HCT116 (cell line): ENCODE results near the gene LPIN1. TPM values are rescaled to one million over a fixed set of nuclear protein-coding genes. Genes with fewer than 3 reads are reported as not detected.

Experiments used
- ATAC-seq: fragments of 200-7000 bp; cut with Tn5 transposase; 2 replicates; pipeline ENCODE4 v1.9.1; 2020; ENCODE audit warnings: mild to moderate bottlenecking, moderate library complexity
- BruUV-seq: library from RNA; stranded (reverse); fragments of 400-500 nt; replicated peaks from 2 replicates; lab custom pipeline; 2021; lab: Mats Ljungman, UMichigan
- CTCF ChIA-PET: fragments of 300-600 bp; sonication (Branson Sonifier 250); formaldehyde crosslinking; loops from one replicate; lab custom pipeline; 2021; ENCODE audit warnings: antibody characterized with exemption; lab: Charles Lee
- POLR2A ChIA-PET: fragments of 300-600, 350-600 bp; sonication (Branson Sonifier 250); formaldehyde crosslinking; loops from one replicate; lab custom pipeline; 2021; ENCODE audit warnings: antibody characterized with exemption; lab: Charles Lee
- RAD21 ChIA-PET, 2 experiments: fragments of 300-600 bp; sonication (Branson Sonifier 250); formaldehyde crosslinking; loops; one replicate each; lab custom pipeline; 2023; ENCODE audit warnings: low total read pairs in 2 of 2; ENCODE audit not compliant: uncharacterized antibody in 2 of 2, unreplicated experiment in 2 of 2, low non-redundant PET in 1 of 2; lab: Charles Lee
- DNase-seq: peaks from one replicate; pipeline ENCODE4 v3.0.0-alpha.2; 2010; ENCODE audit warnings: low read depth, low spot score
- H2AFZ ChIP-seq: fragments of 200-600 bp; shearing (Covaris generic), sonication (generic); 2 replicates; pipeline ENCODE4 v1.6.1; 2017; ENCODE audit warnings: low read depth, mixed run types, mixed read lengths, antibody characterized with exemption, low read length; ENCODE audit not compliant: poor library complexity, severe bottlenecking
- H3K27ac ChIP-seq: 2 replicates; pipeline ENCODE4 v1.5.1; 2012; ENCODE audit warnings: low read depth, low read length
- H3K27me3 ChIP-seq: fragments of 200-600 bp; sonication (generic); 2 replicates; pipeline ENCODE4 v1.6.1; 2016; ENCODE audit warnings: mixed run types, low read length, mixed read lengths; ENCODE audit not compliant: insufficient read depth
- H3K36me3 ChIP-seq, 2 experiments: fragments of 200-500 bp in 1 of 2; fragments of 200-600 bp in 1 of 2; sonication (Bioruptor generic) in 1 of 2; sonication (generic) in 1 of 2; 2 replicates each; pipeline versions ENCODE4 v1.5.1 to v1.6.1; 2014 to 2016; ENCODE audit warnings: low read length in 2 of 2, inconsistent platforms in 1 of 2, mixed read lengths in 1 of 2, mixed run types in 1 of 2; ENCODE audit not compliant: insufficient read depth in 2 of 2, control insufficient read depth in 1 of 2
- H3K4me1 ChIP-seq, 2 experiments: fragments of 200-600 bp in 1 of 2; sonication (generic) in 1 of 2; 2 replicates each; pipeline versions ENCODE4 v1.5.1 to v1.6.1; 2012 to 2017; ENCODE audit warnings: low read length in 2 of 2, inconsistent platforms in 1 of 2, mild to moderate bottlenecking in 1 of 2, mixed read lengths in 1 of 2, mixed run types in 1 of 2, moderate library complexity in 1 of 2; ENCODE audit not compliant: insufficient read depth in 2 of 2, control insufficient read depth in 1 of 2
- H3K4me2 ChIP-seq: fragments of 200-600 bp; sonication (generic); 2 replicates; pipeline ENCODE4 v1.6.1; 2017; ENCODE audit warnings: mixed run types, low read length, mixed read lengths
- H3K4me3 ChIP-seq, 2 experiments: fragments of 200-600 bp in 1 of 2; sonication (generic) in 1 of 2; replicated peaks in 1 of 2; 2 replicates each; pipeline ENCODE4 v1.5.1; 2011 to 2016; ENCODE audit warnings: low read length in 2 of 2, control low read depth in 1 of 2, low read depth in 1 of 2, mild to moderate bottlenecking in 1 of 2, mixed read lengths in 1 of 2, mixed run types in 1 of 2
- H3K79me2 ChIP-seq: fragments of 200-600 bp; sonication (generic); 2 replicates; pipeline ENCODE4 v1.6.1; 2017; ENCODE audit warnings: mild to moderate bottlenecking, mixed run types, low read length, moderate library complexity, mixed read lengths; ENCODE audit not compliant: insufficient read depth
- H3K9ac ChIP-seq: fragments of 200-600 bp; sonication (generic); 2 replicates; pipeline ENCODE4 v1.6.1; 2016; ENCODE audit warnings: low read length, mixed read lengths
- H3K9me2 ChIP-seq: fragments of 200-600 bp; sonication (generic), shearing (Covaris generic); 2 replicates; pipeline ENCODE4 v1.6.1; 2017; ENCODE audit warnings: mixed run types, mild to moderate bottlenecking, moderate library complexity; ENCODE audit not compliant: insufficient read depth
- H3K9me3 ChIP-seq, 2 experiments: fragments of 200-500 bp in 1 of 2; fragments of 200-600 bp in 1 of 2; sonication (Bioruptor generic) in 1 of 2; sonication (generic) in 1 of 2; 2 replicates each; pipeline ENCODE4 v1.6.1; 2014 to 2017; ENCODE audit warnings: low read length in 2 of 2, mixed read lengths in 2 of 2, inconsistent platforms in 1 of 2, low read depth in 1 of 2, mild to moderate bottlenecking in 1 of 2, mixed run types in 1 of 2, moderate library complexity in 1 of 2; ENCODE audit not compliant: control insufficient read depth in 1 of 2, insufficient read depth in 1 of 2
- H4K20me1 ChIP-seq: fragments of 200-600 bp; sonication (generic), shearing (Covaris generic); 2 replicates; pipeline ENCODE4 v1.6.1; 2017; ENCODE audit warnings: mixed run types, mild to moderate bottlenecking, moderate library complexity; ENCODE audit not compliant: insufficient read depth
- ATF3 ChIP-seq: IDR thresholded peaks from 2 replicates; pipeline ENCODE4 v1.6.1; 2012
- CBX3 ChIP-seq: IDR thresholded peaks from 2 replicates; pipeline ENCODE4 v1.6.1; 2012; ENCODE audit warnings: low read depth
- CEBPB ChIP-seq: IDR thresholded peaks from 2 replicates; pipeline ENCODE4 v1.6.1; 2012; ENCODE audit warnings: low read depth
- CTCF ChIP-seq, 3 experiments: fragments of 200-600 bp in 1 of 3; sonication (generic) in 1 of 3; IDR thresholded peaks in 2 of 3; conservative IDR thresholded peaks in 1 of 3; 2 replicates each; pipeline ENCODE4 v1.5.1; 2012 to 2017; ENCODE audit warnings: low read depth in 2 of 3, low read length in 2 of 3, antibody characterized with exemption in 1 of 3, borderline replicate concordance in 1 of 3, control low read depth in 1 of 3, mild to moderate bottlenecking in 1 of 3, mixed read lengths in 1 of 3, mixed run types in 1 of 3, moderate library complexity in 1 of 3; ENCODE audit not compliant: insufficient read depth in 1 of 3
- EGR1 ChIP-seq: IDR thresholded peaks from 2 replicates; pipeline ENCODE4 v1.6.1; 2012; ENCODE audit warnings: low read depth
- ELF1 ChIP-seq: IDR thresholded peaks from 2 replicates; pipeline ENCODE4 v1.6.1; 2012; ENCODE audit warnings: low read depth, borderline replicate concordance
- EZH2 ChIP-seq: fragments of 200-600 bp; sonication (generic); IDR thresholded peaks from 2 replicates; pipeline ENCODE4 v1.6.1; 2017; ENCODE audit warnings: antibody characterized with exemption, mixed run types
- EZH2phosphoT487 ChIP-seq: fragments of 200-600 bp; IDR thresholded peaks from 2 replicates; pipeline ENCODE4 v1.6.1; 2018; ENCODE audit warnings: antibody characterized with exemption, borderline replicate concordance
- FOSL1 ChIP-seq: IDR thresholded peaks from 2 replicates; pipeline ENCODE4 v1.6.1; 2012; ENCODE audit warnings: low read depth
- MAX ChIP-seq: IDR thresholded peaks from 2 replicates; pipeline ENCODE4 v1.6.1; 2012
- POLR2A ChIP-seq: IDR thresholded peaks from 2 replicates; pipeline ENCODE4 v1.7.0; 2011; ENCODE audit warnings: borderline replicate concordance; ENCODE audit not compliant: insufficient read depth, insufficient read length; ENCODE audit errors: extremely low read depth
- POLR2AphosphoS5 ChIP-seq: IDR thresholded peaks from 2 replicates; pipeline ENCODE4 v1.6.1; 2011; ENCODE audit warnings: mild to moderate bottlenecking, low read depth, low read length, moderate library complexity
- REST ChIP-seq: IDR thresholded peaks from 2 replicates; pipeline ENCODE4 v1.6.1; 2012; ENCODE audit warnings: low read depth
- SIN3A ChIP-seq: IDR thresholded peaks from 2 replicates; pipeline ENCODE4 v1.6.1; 2012; ENCODE audit warnings: low read depth
- SP1 ChIP-seq: IDR thresholded peaks from 2 replicates; pipeline ENCODE4 v1.6.1; 2012; ENCODE audit warnings: low read depth
- SRF ChIP-seq: IDR thresholded peaks from 2 replicates; pipeline ENCODE4 v1.6.1; 2012; ENCODE audit warnings: low read depth
- TCF7L2 ChIP-seq: IDR thresholded peaks from 2 replicates; pipeline ENCODE4 v1.7.0; 2011; ENCODE audit warnings: borderline replicate concordance, inconsistent platforms; ENCODE audit not compliant: insufficient read depth, insufficient read length; ENCODE audit errors: extremely low read depth
- ZBTB33 ChIP-seq: IDR thresholded peaks from 2 replicates; pipeline ENCODE4 v1.6.1; 2011; ENCODE audit warnings: mild to moderate bottlenecking, low read length, moderate library complexity; ENCODE audit not compliant: insufficient replicate concordance; ENCODE audit errors: extremely low read depth
- ZFX ChIP-seq: fragments of 450-650 bp; IDR thresholded peaks from 2 replicates; pipeline ENCODE4 v1.6.1; 2017
- ZNF274 ChIP-seq: fragments of 200-500 bp; sonication (Bioruptor generic); IDR thresholded peaks from 2 replicates; pipeline ENCODE4 v1.6.1; 2014; ENCODE audit warnings: mild to moderate bottlenecking, low read depth, low read length, inconsistent platforms
- intact Hi-C: fragments of 100-400 bp; cut with micrococcal nuclease; formaldehyde crosslinking; loops from 2 replicates; pipeline ENCODE4 v1.10.0; 2022
- total RNA-seq: library from RNA; stranded (reverse); gene quantifications from one replicate; pipeline ENCODE4 v1.2.1, GENCODE V29; 2021; ENCODE audit not compliant: unreplicated experiment

The LPIN1 gene
- total RNA-seq, 1 experiment from 2014 or later: 16.7 TPM

- TF ChIP-seq ELF1: no peak
- TF ChIP-seq POLR2AphosphoS5: no peak
- TF ChIP-seq SRF: no peak
- no peak for TF ChIP-seq TCF7L2
- no peak for TF ChIP-seq ZBTB33
- no peak for TF ChIP-seq MAX
- TF ChIP-seq SIN3A: no peak
- TF ChIP-seq CBX3: no peak
- TF ChIP-seq ZNF274: no peak
- no peak for TF ChIP-seq EZH2phosphoT487
- no peak for TF ChIP-seq REST
- TF ChIP-seq CEBPB: no peak
- no peak for TF ChIP-seq POLR2A
- TF ChIP-seq EGR1: no peak
- no peak for TF ChIP-seq CTCF (IDR thresholded peaks at IDR 0.05 in 2 of 3, conservative IDR thresholded peaks at IDR 0.05 in 1 of 3; ENCODE audit: borderline replicate concordance in 1 of 3, insufficient read depth in 1 of 3, low read depth in 2 of 3, low read length in 2 of 3)
- no peak for TF ChIP-seq FOSL1
- no peak for TF ChIP-seq SP1
- TF ChIP-seq ATF3: no peak
- no peak for TF ChIP-seq EZH2
- no peak for TF ChIP-seq ZFX
- TF ChIP-seq, all 23 proteins: peak for 0
- Histone ChIP-seq H3K9me2 (no peaks in the 10 kb centered on the region), H3K27ac (no peak overlapping the region), H4K20me1 (no peaks in the 10 kb centered on the region), H2AFZ (no peak overlapping the region), H3K4me2 (no peak overlapping the region), H3K9ac (no peak overlapping the region), H3K79me2 (no peaks in the 10 kb centered on the region), H3K36me3 (0 out of 4 replicates have a peak, but pooled peaks cover 0 to 5% of the 10 kb centered on the region in 2 experiments), H3K4me3 (no peak overlapping the region), H3K9me3 (0 out of 4 replicates have a peak, but pooled peaks cover 0 to 3% of the 10 kb centered on the region in 2 experiments), H3K4me1 (no peaks in the 10 kb centered on the region), H3K27me3 (no peaks in the 10 kb centered on the region)
- RAD21 ChIA-PET: no interaction called here
- BruUV-seq: no TSS peak
- ATAC-seq: no peak
- no peak for DNase-seq
- POLR2A ChIA-PET: no interaction called here
- CTCF ChIA-PET: no interaction called here
- intact Hi-C loops: no loop called here
Observed at GRCh38 chr2:11795590-11795989, 49.2 kb downstream of the LPIN1 start.
